ENCODE data around the gene TMED5.
"Not testable (repeated sequence)": the region's sequence is repeated elsewhere in the genome, so short reads cannot be mapped to it uniquely, and the experiment has no call there.

TMED5 gene

DNA sequence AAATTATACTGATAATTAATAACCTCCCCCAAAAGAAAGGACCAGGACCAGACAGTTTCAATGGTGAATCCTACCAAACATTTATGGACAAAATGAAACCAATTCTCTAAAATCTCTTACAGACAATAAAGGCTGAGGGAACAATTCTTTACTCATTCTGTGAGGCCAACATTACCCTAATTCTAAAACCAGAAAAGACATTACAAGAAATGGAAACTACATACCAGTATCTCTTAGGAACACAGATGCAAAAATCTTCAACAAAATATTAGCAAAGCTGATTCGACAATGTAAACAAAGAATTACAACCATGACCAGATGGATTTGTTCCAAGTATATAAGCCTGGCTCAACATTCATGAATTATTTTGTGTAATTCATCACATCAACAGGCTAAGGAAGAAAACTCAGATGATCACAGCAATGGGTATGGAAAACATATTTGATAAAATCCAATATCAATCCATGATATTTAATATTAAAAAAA lies 8.6 kb downstream of the TMED5 start:
- DNase-seq: no peak

GRCh38 chr1:93170141-93170678 lies 10.0 kb downstream of the TMED5 start:
- not testable (repeated sequence) for DNase-seq

GRCh38 chr1:93167006-93167405 lies 13.2 kb downstream of the TMED5 start:
- DNase-seq: no peak

DNA sequence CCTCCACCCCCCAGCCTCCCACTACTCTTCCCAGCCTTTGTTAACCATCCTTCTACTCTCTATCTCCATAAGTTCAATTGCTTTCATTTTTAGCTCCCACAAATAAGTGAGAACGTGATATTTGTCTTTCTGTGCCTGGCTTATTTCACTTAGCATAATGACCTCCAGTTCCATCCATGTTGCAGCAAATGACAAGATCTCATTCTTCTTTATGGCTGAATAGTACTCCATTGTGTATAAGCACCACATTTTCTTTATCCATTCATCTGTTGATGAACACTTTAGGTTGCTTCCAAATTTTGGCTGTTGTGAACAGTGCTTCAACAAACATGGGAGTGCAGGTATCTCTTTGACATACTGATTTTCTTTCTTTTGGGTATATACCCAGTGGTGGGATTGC lies 14.3 kb downstream of the TMED5 start:
- DNase-seq: not testable (repeated sequence)

GRCh38 chr1:93164816-93165215 lies 15.4 kb downstream of the TMED5 start:
- no peak for DNase-seq

GRCh38 chr1:93163314-93163713 lies 16.9 kb downstream of the TMED5 start:
- DNase-seq: not testable (repeated sequence)

GRCh38 chr1:93159337-93159736 lies 20.9 kb downstream of the TMED5 start:
- DNase-seq: no peak

DNA sequence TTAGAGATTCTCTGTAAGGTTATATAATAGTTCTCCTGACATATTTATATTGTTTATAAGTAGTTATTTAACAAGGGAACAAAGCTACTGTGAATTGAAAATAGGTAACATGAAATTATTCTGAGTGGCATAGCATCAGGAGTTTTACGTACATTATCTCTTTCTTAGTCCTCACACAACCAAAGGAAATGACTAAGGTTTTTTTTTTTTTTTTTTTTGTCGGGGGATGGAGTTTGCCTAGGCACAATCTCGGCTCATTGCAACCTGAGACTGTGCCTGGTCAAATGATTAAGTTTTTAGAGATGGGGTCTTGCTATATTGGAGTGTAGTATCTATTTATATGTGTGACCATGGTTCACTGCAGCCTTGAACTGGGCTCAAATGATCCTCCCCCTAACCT lies 24.9 kb downstream of the TMED5 start:
- DNase-seq: no peak

DNA sequence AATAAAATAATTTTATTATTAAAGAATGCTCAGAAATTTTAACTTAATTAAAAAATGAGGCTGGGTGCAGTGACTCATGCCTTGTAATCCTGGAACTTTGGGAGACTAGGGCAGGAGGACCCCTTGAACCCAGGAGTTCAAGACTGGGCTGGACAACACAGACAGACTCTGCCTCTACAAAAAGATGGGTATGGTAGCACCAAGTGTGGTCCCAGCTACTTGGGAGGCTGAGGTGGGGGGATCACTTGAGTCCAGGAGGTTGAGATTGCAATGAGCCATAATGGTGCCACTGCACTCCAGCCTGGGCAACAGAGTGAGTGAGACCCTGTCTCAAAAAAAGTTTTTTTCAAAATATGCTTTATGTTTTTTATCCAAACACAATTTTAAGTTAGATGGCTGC lies 25.3 kb downstream of the TMED5 start:
- no peak for DNase-seq

- DNase-seq: no peak
Measured at GRCh38 chr1:93152835-93153234, 27.4 kb downstream of the TMED5 start.

- DNase-seq: no peak
Measured at GRCh38 chr1:93151474-93151873, 28.7 kb downstream of the TMED5 start.

DNA sequence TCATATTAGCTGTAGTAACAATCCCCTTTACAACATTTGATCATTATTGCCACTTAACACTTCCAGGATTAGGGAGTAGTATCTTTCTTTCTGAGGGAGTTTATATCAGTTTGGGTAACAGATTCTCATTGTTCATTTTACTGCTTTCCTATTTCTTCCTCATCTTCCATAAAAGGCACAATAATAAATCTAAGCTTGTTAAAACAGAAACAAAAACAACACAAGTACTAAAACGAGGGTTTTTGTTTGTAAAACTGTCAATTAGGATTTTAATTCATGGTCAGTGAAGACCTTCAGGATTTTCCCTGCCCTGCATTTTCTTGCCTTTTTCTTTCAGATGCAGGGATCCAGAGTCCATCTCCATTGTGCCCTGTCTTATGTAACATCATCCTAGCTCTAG lies 29.5 kb downstream of the TMED5 start:
- DNase-seq: no peak

DNA sequence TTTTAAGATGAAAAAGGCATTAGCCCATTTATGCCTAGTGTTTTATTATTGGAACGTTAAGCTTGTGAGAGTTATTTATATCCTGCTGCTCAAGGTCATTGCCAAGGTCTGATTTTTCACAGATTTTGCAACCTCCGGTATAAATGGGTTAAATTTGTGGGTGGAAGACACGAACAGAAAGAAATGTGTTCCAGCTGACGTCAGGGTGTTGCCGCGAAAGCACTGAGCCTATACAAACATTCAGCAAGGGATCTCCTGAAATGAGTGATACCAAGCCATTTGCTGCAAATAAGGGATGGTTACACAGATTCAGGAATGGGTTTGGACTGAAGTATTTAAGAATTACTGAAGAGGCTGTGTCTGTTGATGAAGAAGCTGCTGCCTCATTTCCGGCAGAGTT lies 32.2 kb downstream of the TMED5 start:
- DNase-seq: no peak

DNA sequence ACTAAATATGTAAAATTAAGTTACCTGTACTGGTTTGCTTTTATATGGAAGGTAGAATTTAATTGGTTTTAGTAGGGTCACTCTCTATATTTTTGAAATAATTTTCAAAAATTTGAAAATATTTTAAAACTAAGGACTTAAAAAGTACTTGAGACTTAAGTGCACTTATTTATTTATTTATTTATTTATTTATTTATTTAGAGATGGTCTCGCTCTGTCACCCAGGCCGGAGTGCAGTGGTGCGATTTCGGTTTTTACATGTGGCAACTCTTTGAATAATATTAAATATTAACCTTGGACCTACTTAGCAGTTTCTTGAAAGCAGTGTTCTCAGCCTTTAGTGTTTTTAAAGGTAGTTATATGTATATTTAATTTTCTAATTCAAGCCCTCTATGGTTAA lies 36.4 kb downstream of the TMED5 start:
- DNase-seq: no peak

- DNase-seq: no peak
Measured at GRCh38 chr1:93143136-93143535, 37.1 kb downstream of the TMED5 start.

DNA sequence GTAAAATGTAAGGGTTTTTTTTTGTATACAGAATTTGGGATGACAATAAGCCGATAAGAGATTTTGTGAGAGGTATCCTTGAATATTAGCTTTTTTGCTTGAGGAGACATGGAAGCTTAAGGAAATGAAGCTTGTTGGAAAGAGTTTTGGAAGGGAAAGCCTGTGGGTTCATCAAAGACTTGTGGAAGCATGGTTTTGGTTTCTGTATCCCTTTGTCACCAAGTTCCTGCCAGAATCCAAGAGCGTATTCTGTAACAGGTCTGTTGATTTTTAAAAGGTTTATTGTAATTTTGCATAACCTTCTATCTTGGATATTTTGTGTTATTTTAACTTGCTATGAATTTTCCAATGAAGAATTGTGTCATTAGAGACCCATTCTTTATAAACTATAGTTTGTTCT lies 38.1 kb downstream of the TMED5 start:
- no peak for DNase-seq

- DNase-seq: no peak
Measured at GRCh38 chr1:93140106-93140505, 40.1 kb downstream of the TMED5 start.

- DNase-seq: no peak
Measured at GRCh38 chr1:93137604-93138292, 42.5 kb downstream of the TMED5 start.

- DNase-seq: no peak
Measured at GRCh38 chr1:93136445-93136844, 43.8 kb downstream of the TMED5 start.

DNA sequence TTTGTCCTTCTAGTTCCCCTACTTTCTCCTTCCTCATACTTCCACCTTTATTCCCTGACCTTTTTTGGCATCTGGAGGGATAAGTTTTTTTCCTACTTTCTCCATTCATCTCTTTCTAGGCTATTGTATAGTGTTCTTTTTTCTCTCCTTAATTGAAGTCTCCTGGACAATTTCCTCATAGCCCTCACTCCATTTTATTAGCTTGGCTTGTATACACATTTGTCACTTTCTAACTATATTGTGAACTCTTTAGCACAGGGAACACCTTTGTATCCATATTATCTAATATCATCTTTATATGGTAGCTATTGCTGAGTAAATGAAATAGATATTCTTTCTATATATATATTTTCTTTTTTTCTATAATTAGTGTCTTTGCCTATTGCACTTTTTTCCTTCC lies 47.6 kb downstream of the TMED5 start:
- no peak for DNase-seq

DNA sequence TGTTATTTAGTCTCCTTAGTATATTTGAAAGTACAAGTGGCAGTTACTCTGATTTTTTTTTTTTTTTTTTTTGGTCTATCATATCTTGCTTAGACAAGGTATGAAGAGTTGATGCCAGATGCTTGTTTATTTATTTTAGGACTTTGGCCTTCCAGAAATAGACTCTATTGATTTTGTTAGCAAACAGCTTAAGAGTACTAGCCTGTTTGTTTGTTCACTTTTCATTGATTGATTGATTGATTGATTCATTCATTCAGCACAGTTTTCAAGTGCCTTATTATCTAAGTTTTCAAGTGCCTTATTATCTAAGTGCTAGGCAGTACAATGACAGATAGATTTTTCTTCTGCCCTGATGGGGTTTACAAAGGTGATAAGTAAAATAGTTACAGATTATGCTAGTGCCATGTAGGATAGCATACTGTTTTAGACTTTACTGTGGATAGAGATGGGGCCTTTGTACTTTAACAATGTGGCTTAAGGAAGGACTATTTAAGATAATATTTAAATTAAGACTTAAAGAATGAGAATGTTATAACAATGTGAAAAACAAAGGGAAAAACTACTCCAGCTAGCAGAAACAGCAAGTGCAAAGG lies 50.6 kb downstream of the TMED5 start:
- no peak for DNase-seq

- DNase-seq: no peak
Measured at GRCh38 chr1:93124556-93125355, 55.5 kb downstream of the TMED5 start.

DNA sequence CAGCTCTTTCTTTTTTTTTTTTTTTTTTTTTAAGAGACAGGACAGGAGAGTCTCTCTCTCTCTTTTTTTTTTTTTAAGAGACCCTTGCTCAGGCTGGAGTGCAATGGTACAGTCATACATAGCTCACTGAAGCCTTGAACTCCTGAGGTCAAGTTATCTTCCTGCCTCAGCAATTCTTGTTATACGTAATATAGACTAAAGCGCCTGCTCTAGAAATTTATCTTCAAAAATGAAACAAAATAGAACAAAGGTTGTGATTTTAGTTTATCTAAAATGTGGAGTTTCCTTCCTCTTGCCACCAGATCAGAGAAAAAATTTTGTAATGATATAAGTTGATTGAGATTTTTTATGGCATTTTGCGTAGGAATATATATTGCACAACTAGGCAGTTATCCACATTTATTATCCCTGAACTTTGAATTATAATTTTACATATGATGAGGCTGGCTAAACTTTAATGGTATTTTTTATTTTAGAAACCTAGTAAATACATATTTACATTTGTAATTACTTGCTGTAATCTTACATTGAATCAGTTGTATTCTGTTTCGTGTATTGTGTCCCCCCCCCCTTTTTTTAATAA lies 56.9 kb downstream of the TMED5 start:
- DNase-seq: no peak
